Lung (tissue), 12 donors: ENCODE data around the gene GNPDA1. TPM values are rescaled to one million over a fixed set of nuclear protein-coding genes. Genes with fewer than 3 reads are reported as not detected.
A peak's percentile ranks its signal among the peaks of the same experiment; 100 is the strongest.

Source experiments
- ATAC-seq: fragments of 200-7000 bp; cut with Tn5 transposase; one replicate; pipeline ENCODE4 v1.9.1; 2020; ENCODE audit warnings: moderate number of reproducible peaks; ENCODE audit not compliant: insufficient read depth, low FRiP score
- DNase-seq, 3 donors: peaks; one replicate each; pipeline ENCODE4 v3.0.0-alpha.2; 2013 to 2017
- H3K27ac ChIP-seq, 2 donors: one replicate each; pipeline ENCODE4 v1.5.1; 2013; ENCODE audit warnings: mild to moderate bottlenecking in 2 of 2, moderate library complexity in 2 of 2, control low read depth in 1 of 2, inconsistent platforms in 1 of 2, low read depth in 1 of 2, low read length in 1 of 2
- H3K27me3 ChIP-seq, 3 donors: one replicate each; pipeline ENCODE4 v1.5.1; 2013; ENCODE audit warnings: low read length in 2 of 3; ENCODE audit not compliant: control insufficient read depth in 3 of 3, insufficient read depth in 3 of 3
- H3K36me3 ChIP-seq, 4 donors: one replicate each; pipeline ENCODE4 v1.5.1; 2013; ENCODE audit warnings: low read length in 4 of 4, mild to moderate bottlenecking in 1 of 4, moderate library complexity in 1 of 4; ENCODE audit not compliant: control insufficient read depth in 4 of 4, insufficient read depth in 4 of 4
- H3K4me1 ChIP-seq, 5 donors: one replicate each; pipeline ENCODE4 v1.5.1; 2013; ENCODE audit warnings: low read length in 5 of 5, mild to moderate bottlenecking in 2 of 5, moderate library complexity in 1 of 5; ENCODE audit not compliant: control insufficient read depth in 5 of 5, insufficient read depth in 5 of 5
- H3K4me3 ChIP-seq: one replicate; pipeline ENCODE4 v1.5.1; 2013; ENCODE audit warnings: mild to moderate bottlenecking, control low read depth, moderate library complexity
- H3K9ac ChIP-seq, 2 donors: one replicate each; pipeline ENCODE4 v1.5.1; 2013; ENCODE audit warnings: low read length in 2 of 2, control low read depth in 1 of 2; ENCODE audit not compliant: insufficient read depth in 1 of 2
- H3K9me3 ChIP-seq, 4 donors: one replicate each; pipeline ENCODE4 v1.5.1; 2013; ENCODE audit warnings: low read length in 3 of 4, mild to moderate bottlenecking in 1 of 4, moderate library complexity in 1 of 4; ENCODE audit not compliant: control insufficient read depth in 4 of 4, insufficient read depth in 3 of 4
- WGBS, 2 donors: extraction: QIAGEN DNeasy Blood & Tissue Kit; methylation state at CpG; one replicate each; pipeline ENCODE4 v1.1.7; 2013; 5-methylcytosine and 5-hydroxymethylcytosine counted together
- polyA plus RNA-seq, 2 donors: library from polyadenylated mRNA; stranded (reverse); fragments of 200-250 nt; gene quantifications; one replicate each; pipeline ENCODE4 v1.2.1, GENCODE V29; 2013
- total RNA-seq, 2 donors: library from RNA; depleted of rRNA in 1 of 2; stranded (reverse); fragments of >200 nt in 1 of 2; gene quantifications; one replicate each; pipeline ENCODE4 v1.2.1, GENCODE V29; 2014 to 2021
- TF ChIP-seq, protein P1 (sequence below): IDR thresholded peaks from 2 replicates; pipeline ENCODE4 v1.5.1; 2012; ENCODE audit warnings: mild to moderate bottlenecking; ENCODE audit errors: control extremely low read depth, extremely low read depth
- donor health status: control.
- donor health status: control.
- donor health status: Bipolar disorder and iron deficiency.
- donor health status: healthy.
- donor health status: DM: yes; HTN: yes; CAD: no.

The GNPDA1 gene
- total and polyA plus RNA-seq, 4 donors: 23.3 to 51.4 (median 31.3) TPM

DNA sequence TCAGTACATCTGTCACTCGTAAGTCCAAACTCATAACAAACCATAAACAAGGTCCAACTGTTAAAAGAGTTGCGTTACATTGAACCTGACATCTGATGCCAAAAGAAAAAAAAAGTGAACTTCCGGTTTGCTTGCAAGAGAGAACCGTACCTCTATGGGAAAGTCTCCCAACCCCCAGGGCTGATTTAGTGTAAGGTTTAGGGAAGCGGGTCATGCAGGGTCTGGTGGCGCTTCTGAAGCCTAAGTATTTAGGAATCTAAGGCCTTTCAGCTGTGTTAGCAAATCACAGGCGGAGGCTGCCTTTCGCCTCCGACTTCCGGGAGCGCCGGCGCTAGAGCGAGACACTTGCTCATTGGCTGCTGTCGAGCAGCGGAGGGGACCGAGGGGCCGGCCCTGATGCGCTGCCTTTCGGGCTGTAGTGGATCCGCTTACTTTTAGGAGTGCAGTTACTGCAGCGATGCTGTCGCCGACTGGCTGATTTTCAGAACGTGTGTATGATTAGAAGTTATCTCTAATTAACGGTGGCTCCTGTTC lies 12.0 kb upstream of the GNPDA1 start:
- Histone ChIP-seq H3K9ac (peak overlapping the region in 1 of 2 donors; percentile 84), H3K36me3 (no peaks in the 10 kb centered on the region), H3K4me1 (peaks cover 0 to 4% (median 0%) of the 10 kb centered on the region in 5 donors), H3K4me3 (peak overlapping the region; percentile 47), H3K9me3 (peaks cover 0 to 3% (median 0%) of the 10 kb centered on the region in 4 donors), H3K27me3 (peaks cover 0 to 5% (median 0%) of the 10 kb centered on the region in 3 donors), H3K27ac (peak overlapping the region; percentile 97 to 98)
- TF ChIP-seq, protein P1, sequence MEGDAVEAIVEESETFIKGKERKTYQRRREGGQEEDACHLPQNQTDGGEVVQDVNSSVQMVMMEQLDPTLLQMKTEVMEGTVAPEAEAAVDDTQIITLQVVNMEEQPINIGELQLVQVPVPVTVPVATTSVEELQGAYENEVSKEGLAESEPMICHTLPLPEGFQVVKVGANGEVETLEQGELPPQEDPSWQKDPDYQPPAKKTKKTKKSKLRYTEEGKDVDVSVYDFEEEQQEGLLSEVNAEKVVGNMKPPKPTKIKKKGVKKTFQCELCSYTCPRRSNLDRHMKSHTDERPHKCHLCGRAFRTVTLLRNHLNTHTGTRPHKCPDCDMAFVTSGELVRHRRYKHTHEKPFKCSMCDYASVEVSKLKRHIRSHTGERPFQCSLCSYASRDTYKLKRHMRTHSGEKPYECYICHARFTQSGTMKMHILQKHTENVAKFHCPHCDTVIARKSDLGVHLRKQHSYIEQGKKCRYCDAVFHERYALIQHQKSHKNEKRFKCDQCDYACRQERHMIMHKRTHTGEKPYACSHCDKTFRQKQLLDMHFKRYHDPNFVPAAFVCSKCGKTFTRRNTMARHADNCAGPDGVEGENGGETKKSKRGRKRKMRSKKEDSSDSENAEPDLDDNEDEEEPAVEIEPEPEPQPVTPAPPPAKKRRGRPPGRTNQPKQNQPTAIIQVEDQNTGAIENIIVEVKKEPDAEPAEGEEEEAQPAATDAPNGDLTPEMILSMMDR: no peak
- DNase-seq (peak; percentile 89 to 93 (median 93)), ATAC-seq (peak; percentile 100)
- WGBS, 2 donors: 0 to 1% methylated on average over 26 of the region's 26 CpGs

DNA sequence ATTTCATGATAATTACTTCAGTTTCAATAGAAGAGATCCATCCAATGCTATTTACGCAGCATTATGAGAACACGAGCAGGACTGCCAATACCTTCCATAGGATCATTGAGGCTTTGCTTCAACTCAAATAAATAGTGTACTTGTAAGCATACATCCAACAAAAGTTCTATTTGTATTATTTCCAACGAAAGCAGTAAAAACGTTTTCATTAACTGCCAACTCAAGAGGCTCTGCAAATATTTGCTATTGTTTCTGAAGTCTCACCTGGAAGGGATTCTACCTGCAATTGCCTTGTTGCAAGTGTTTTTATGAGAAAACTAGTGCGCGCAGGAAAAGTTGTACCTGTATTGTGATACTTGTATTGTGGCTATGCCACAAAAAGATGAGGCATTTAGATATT lies 11.0 kb upstream of the GNPDA1 start:
- Histone ChIP-seq H3K27me3 (peaks cover 0 to 5% (median 0%) of the 10 kb centered on the region in 3 donors), H3K4me3 (no peak overlapping the region), H3K9me3 (peaks cover 0 to 3% (median 0%) of the 10 kb centered on the region in 4 donors), H3K4me1 (peaks cover 0 to 4% (median 0%) of the 10 kb centered on the region in 5 donors), H3K27ac (no peak overlapping the region), H3K9ac (no peak overlapping the region), H3K36me3 (no peaks in the 10 kb centered on the region)
- TF ChIP-seq, protein P1: no peak
- peak in 1 of 3 donors; percentile 6 for DNase-seq
- ATAC-seq: no peak
- WGBS, 2 donors: 72 to 85% methylated on average over 6 of the region's 6 CpGs

DNA sequence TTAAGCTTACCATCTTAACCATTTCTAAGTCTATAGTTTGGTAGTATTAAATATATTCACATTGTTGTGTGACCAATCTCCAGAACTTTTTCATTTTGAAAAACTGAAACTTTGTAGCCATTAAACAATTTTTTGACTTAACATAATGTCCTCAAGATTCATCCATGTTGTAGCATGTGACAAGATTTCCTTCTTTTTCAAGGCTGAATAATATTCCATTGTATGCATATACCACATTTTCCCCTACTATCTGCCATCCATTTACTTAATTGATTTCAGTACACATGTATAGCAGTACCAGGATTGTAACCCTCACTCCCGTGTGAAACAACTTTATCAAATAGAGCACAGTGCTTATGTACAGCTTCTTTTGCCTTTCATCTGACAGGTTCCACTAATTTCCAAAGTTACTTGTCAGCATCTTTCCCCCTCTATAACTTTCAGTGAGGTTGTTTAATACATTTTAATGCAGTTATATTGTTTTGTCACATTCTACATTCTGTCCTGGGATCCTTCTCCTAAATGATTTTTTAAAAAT lies 7.4 kb upstream of the GNPDA1 start:
- TF ChIP-seq, protein P1: no peak
- ATAC-seq: no peak
- Histone ChIP-seq H3K36me3 (no peaks in the 10 kb centered on the region), H3K9me3 (peaks cover 0 to 3% (median 0%) of the 10 kb centered on the region in 4 donors), H3K27me3 (peaks cover 0 to 5% (median 0%) of the 10 kb centered on the region in 3 donors), H3K4me3 (no peak overlapping the region), H3K9ac (no peak overlapping the region), H3K4me1 (peaks cover 0 to 3% (median 0%) of the 10 kb centered on the region in 5 donors), H3K27ac (no peak overlapping the region)
- 85 to 92% methylated on average over 1 of the region's 1 CpG for WGBS, 2 donors
- DNase-seq: no peak
